Measurements from ENCODE around the gene GID4. TPM values are rescaled to one million over a fixed set of nuclear protein-coding genes. Genes with fewer than 3 reads are reported as not detected.

Gene GID4
- total RNA-seq, 6 experiments from 2014 or later = 4.8 to 6.1 (median 5.3) TPM

DNA sequence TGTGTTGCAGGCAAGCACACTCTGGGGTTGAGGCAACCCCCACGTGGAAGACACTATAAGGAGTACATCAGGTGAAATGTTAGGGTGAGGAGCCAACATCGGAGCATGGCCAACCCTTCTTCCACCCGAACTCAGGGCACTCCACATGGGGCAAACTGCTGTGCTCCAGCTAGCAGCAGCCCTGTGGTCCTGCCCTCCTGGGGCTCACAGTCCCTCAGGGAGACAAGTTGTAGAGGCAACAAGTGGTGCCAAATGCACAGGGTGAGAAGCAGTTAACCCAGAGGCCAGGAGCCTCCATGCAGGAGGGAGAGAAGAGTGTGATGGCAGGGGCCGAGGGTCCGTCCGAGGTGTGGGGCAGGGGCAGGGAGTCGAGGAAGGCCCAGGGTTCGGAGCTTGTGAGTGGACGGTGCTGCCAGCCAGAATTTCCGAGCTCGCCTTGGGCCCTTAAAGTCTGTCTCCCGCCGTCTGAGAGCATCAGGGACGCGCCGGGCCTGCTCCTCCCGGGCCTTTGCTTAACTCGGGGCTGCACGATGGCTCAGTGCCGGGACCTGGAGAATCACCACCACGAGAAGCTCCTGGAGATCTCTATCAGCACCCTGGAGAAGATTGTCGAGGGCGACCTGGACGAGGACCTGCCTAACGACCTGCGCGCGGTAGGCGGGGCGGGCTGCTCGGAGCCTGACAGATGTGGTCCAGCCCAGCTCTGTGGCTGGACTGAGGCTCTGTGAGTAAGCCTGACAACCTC, 32.5 kb upstream of the GID4 start:
- ATAC-seq = no peak
- Histone ChIP-seq H3K4me1 (no peaks in the 10 kb centered on the region), H3K27ac (no peak overlapping the region), H3K27me3 (no peaks in the 10 kb centered on the region), H3K4me3 (no peak overlapping the region), H3K9me3 (no peaks in the 10 kb centered on the region), H3K36me3 (no peaks in the 10 kb centered on the region)
- TF ChIP-seq, protein P1, sequence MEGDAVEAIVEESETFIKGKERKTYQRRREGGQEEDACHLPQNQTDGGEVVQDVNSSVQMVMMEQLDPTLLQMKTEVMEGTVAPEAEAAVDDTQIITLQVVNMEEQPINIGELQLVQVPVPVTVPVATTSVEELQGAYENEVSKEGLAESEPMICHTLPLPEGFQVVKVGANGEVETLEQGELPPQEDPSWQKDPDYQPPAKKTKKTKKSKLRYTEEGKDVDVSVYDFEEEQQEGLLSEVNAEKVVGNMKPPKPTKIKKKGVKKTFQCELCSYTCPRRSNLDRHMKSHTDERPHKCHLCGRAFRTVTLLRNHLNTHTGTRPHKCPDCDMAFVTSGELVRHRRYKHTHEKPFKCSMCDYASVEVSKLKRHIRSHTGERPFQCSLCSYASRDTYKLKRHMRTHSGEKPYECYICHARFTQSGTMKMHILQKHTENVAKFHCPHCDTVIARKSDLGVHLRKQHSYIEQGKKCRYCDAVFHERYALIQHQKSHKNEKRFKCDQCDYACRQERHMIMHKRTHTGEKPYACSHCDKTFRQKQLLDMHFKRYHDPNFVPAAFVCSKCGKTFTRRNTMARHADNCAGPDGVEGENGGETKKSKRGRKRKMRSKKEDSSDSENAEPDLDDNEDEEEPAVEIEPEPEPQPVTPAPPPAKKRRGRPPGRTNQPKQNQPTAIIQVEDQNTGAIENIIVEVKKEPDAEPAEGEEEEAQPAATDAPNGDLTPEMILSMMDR (IDR thresholded peaks at IDR 0.05) = no peak
- TF ChIP-seq POLR2A (IDR thresholded peaks at IDR 0.05) = no peak
- intact Hi-C loops (cut with DNase I) = no loop called here
- WGBS (ENCODE audit: insufficient coverage, low coverage, low lambda C conversion rate, missing lambda C conversion rate) = 87% methylated on average over 5 of the region's 31 CpGs
- no peak for DNase-seq

DNA sequence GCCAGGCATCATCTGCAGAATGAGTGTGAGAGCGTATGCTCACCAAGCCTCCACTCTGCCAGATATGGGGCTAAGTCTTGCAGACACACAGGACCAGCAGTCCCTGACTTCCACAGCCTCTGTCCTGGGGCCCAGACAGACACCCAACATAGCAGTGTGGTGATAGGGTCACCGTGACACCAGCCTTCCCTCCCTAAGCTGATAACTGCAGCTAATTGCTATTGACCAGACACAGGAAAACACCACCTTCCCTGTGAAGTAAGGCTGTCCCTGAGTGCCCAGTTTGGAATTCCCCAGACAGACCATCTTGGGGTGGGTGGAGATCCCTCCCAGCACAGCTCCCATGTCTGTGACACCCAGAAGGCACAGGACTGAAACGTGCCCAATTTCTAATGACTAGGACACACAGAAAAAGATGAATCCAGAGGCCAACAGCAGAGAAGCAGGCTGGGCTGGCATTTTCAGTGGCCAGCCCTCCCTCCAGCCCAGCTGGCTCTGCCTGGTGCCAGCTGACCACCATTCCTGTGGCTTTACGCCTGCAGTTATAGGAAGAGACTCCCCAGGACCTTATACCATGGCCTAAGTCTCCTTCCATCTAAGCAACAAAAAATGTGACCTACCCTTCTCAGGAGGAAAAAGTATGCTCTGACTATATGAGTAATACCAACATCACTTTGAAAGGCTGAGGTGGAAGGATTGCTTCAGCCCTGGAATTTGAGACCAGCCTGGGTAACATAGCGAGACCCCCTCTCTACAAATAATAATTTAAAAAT, 30.5 kb upstream of the GID4 start:
- Histone ChIP-seq H3K9me3 (no peaks in the 10 kb centered on the region), H3K27ac (no peak overlapping the region), H3K4me3 (no peak overlapping the region), H3K4me1 (no peaks in the 10 kb centered on the region), H3K27me3 (no peaks in the 10 kb centered on the region), H3K36me3 (no peaks in the 10 kb centered on the region)
- ATAC-seq (no peak), DNase-seq (no peak)
- TF ChIP-seq, protein P1 (IDR thresholded peaks at IDR 0.05) = no peak
- no peak for TF ChIP-seq POLR2A (IDR thresholded peaks at IDR 0.05)
- intact Hi-C loops (cut with DNase I) = no loop called here
- WGBS (ENCODE audit: insufficient coverage, low coverage, low lambda C conversion rate, missing lambda C conversion rate) = 44% methylated on average over 2 of the region's 5 CpGs

DNA sequence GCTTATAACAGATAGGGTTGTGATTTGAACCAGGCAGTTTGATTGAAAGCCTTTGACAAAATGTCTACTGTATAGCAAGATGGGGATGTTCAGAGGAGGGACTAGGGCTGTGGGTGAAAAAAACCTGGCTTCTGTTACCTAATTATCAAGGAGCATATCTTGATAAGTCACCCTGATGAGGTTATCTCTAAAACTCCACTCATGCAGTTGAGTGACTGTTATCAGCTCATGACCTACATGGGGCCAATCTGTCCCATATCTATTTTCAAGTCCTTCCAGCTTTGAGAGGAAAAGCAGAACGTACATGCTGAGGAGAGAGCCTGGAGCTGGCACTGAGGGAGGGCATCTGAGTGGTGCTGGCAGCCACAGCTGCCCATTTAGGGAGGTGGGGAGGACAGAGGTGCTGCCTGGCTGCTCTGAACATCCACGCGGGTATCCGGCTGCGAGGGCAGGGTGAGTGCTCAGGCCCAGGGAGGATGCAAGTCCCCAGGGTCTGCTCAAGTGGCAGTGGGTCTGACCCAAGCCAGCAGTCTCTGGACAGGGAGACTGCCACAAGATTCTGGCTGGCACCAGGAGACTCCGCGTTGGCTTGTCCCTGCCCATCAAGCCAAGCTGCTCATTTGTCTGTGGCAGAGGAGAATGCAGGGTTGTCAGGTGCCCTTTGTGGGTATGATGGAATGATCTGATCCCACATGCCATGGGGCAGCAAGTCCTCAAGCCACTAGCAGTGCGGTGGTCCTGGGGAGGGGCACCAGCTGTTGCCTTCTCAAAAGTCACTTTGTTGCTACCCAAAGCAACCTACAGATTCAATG, 29.4 kb upstream of the GID4 start:
- 100% methylated on average over 2 of the region's 8 CpGs for WGBS (ENCODE audit: insufficient coverage, low coverage, low lambda C conversion rate, missing lambda C conversion rate)
- H3K27ac ChIP-seq = no peak overlapping the region
- ATAC-seq (no peak), DNase-seq (no peak)
- H3K36me3 ChIP-seq = no peaks in the 10 kb centered on the region
- intact Hi-C loops (cut with DNase I) = no loop called here
- no peaks in the 10 kb centered on the region for H3K9me3 ChIP-seq
- no peak overlapping the region for H3K4me3 ChIP-seq
- no peaks in the 10 kb centered on the region for H3K27me3 ChIP-seq
- H3K4me1 ChIP-seq = no peaks in the 10 kb centered on the region
- TF ChIP-seq, protein P1 (IDR thresholded peaks at IDR 0.05) = no peak

DNA sequence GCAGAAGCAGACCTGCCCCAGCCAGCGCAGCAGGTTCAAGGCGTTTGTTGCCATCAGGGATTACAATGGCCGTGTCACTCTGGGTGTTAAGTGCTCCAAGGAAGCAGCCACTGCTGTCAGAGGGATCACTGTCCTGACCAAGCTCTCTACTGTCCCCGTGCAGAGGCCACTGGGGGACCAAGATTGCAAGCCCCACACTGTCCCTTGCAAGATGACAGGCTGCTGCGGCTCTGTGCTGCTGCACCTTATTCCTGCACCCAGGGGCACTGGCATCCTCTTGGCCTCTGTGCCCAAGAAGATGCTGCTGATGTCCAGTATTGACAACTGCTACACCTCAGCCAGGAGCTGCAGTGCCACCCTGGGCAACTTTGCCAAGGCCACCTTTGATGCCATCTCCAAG, 27.9 kb upstream of the GID4 start:
- Histone ChIP-seq H3K4me1 (no peaks in the 10 kb centered on the region), H3K27ac (no peak overlapping the region), H3K36me3 (peaks cover 0 to 8% (median 0%) of the 10 kb centered on the region in 4 donors), H3K27me3 (no peaks in the 10 kb centered on the region), H3K9me3 (no peaks in the 10 kb centered on the region), H3K4me3 (no peak overlapping the region)
- DNase-seq (no peak), ATAC-seq (no peak)
- intact Hi-C loops (cut with DNase I) = no loop called here
- no peak for TF ChIP-seq POLR2A (IDR thresholded peaks at IDR 0.05)
- TF ChIP-seq, protein P1 (IDR thresholded peaks at IDR 0.05) = no peak
- no CpG with 5 or more reads among the region's 5 CpGs for WGBS (ENCODE audit: insufficient coverage, low coverage, low lambda C conversion rate, missing lambda C conversion rate)

Measured in right lobe of liver (tissue), 6 donors.